ENCODE data around the gene PRELID2.

PRELID2 gene

GRCh38 chr5:145806923-145807322 is 28.2 kb downstream of the PRELID2 start:
- TF ChIP-seq REST (IDR thresholded peaks at IDR 0.05; ENCODE audit: insufficient read depth in 1 of 2, low read depth in 2 of 2, low read length in 2 of 2) = no peak
- no peak for TF ChIP-seq SIN3A (IDR thresholded peaks at IDR 0.05; ENCODE audit: borderline replicate concordance, insufficient read depth, low read length)
- TF ChIP-seq FOXP2 (optimal IDR thresholded peaks at IDR 0.05; ENCODE audit: borderline replicate concordance, extremely low read depth, extremely low read length, insufficient read depth) = no peak
- TF ChIP-seq POLR2AphosphoS5 (IDR thresholded peaks at IDR 0.05; ENCODE audit: low read depth, low read length) = no peak
- TF ChIP-seq TAF1 (IDR thresholded peaks at IDR 0.05; ENCODE audit: borderline replicate concordance, insufficient read depth, low read length) = no peak

- TF ChIP-seq FOXP2 (optimal IDR thresholded peaks at IDR 0.05; ENCODE audit: borderline replicate concordance, extremely low read depth, extremely low read length, insufficient read depth) = no peak
- no peak for TF ChIP-seq POLR2AphosphoS5 (IDR thresholded peaks at IDR 0.05; ENCODE audit: low read depth, low read length)
- no peak for TF ChIP-seq TAF1 (IDR thresholded peaks at IDR 0.05; ENCODE audit: borderline replicate concordance, insufficient read depth, low read length)
Measured at GRCh38 chr5:145805819-145806218, 29.3 kb downstream of the PRELID2 start.

GRCh38 chr5:145804701-145805100 is 30.4 kb downstream of the PRELID2 start:
- TF ChIP-seq POLR2AphosphoS5 (IDR thresholded peaks at IDR 0.05; ENCODE audit: low read depth, low read length) = no peak
- TF ChIP-seq REST (IDR thresholded peaks at IDR 0.05; ENCODE audit: insufficient read depth in 1 of 2, low read depth in 2 of 2, low read length in 2 of 2) = no peak
- TF ChIP-seq SIN3A (IDR thresholded peaks at IDR 0.05; ENCODE audit: borderline replicate concordance, insufficient read depth, low read length) = no peak
- no peak for TF ChIP-seq TAF1 (IDR thresholded peaks at IDR 0.05; ENCODE audit: borderline replicate concordance, insufficient read depth, low read length)
- no peak for TF ChIP-seq FOXP2 (optimal IDR thresholded peaks at IDR 0.05; ENCODE audit: borderline replicate concordance, extremely low read depth, extremely low read length, insufficient read depth)

GRCh38 chr5:145803112-145804004 is 31.8 kb downstream of the PRELID2 start:
- no peak for TF ChIP-seq SIN3A (IDR thresholded peaks at IDR 0.05; ENCODE audit: borderline replicate concordance, insufficient read depth, low read length)
- TF ChIP-seq FOXP2 (optimal IDR thresholded peaks at IDR 0.05; ENCODE audit: borderline replicate concordance, extremely low read depth, extremely low read length, insufficient read depth) = no peak
- no peak for TF ChIP-seq POLR2AphosphoS5 (IDR thresholded peaks at IDR 0.05; ENCODE audit: low read depth, low read length)
- no peak for TF ChIP-seq REST (IDR thresholded peaks at IDR 0.05; ENCODE audit: insufficient read depth in 1 of 2, low read depth in 2 of 2, low read length in 2 of 2)
- no peak for TF ChIP-seq TAF1 (IDR thresholded peaks at IDR 0.05; ENCODE audit: borderline replicate concordance, insufficient read depth, low read length)

- no peak for TF ChIP-seq REST (IDR thresholded peaks at IDR 0.05; ENCODE audit: insufficient read depth in 1 of 2, low read depth in 2 of 2, low read length in 2 of 2)
- TF ChIP-seq TAF1 (IDR thresholded peaks at IDR 0.05; ENCODE audit: borderline replicate concordance, insufficient read depth, low read length) = no peak
- TF ChIP-seq SIN3A (IDR thresholded peaks at IDR 0.05; ENCODE audit: borderline replicate concordance, insufficient read depth, low read length) = no peak
- no peak for TF ChIP-seq POLR2AphosphoS5 (IDR thresholded peaks at IDR 0.05; ENCODE audit: low read depth, low read length)
- no peak for TF ChIP-seq FOXP2 (optimal IDR thresholded peaks at IDR 0.05; ENCODE audit: borderline replicate concordance, extremely low read depth, extremely low read length, insufficient read depth)
Measured at GRCh38 chr5:145801195-145801594, 33.9 kb downstream of the PRELID2 start.

Measured in PFSK-1 (cell line).